GM18498 (cell line): ENCODE data around the gene SURF2.
"Not testable (repeated sequence)": the region's sequence is repeated elsewhere in the genome, so short reads cannot be mapped to it uniquely, and the experiment has no call there.

Experiments
- ATAC-seq: cut with Tn5 transposase; IDR thresholded peaks from one replicate; pipeline ENCODE4 v1.9.1; 2021; ENCODE audit warnings: mild to moderate bottlenecking, moderate library complexity; ENCODE audit not compliant: unreplicated experiment

SURF2 gene

DNA sequence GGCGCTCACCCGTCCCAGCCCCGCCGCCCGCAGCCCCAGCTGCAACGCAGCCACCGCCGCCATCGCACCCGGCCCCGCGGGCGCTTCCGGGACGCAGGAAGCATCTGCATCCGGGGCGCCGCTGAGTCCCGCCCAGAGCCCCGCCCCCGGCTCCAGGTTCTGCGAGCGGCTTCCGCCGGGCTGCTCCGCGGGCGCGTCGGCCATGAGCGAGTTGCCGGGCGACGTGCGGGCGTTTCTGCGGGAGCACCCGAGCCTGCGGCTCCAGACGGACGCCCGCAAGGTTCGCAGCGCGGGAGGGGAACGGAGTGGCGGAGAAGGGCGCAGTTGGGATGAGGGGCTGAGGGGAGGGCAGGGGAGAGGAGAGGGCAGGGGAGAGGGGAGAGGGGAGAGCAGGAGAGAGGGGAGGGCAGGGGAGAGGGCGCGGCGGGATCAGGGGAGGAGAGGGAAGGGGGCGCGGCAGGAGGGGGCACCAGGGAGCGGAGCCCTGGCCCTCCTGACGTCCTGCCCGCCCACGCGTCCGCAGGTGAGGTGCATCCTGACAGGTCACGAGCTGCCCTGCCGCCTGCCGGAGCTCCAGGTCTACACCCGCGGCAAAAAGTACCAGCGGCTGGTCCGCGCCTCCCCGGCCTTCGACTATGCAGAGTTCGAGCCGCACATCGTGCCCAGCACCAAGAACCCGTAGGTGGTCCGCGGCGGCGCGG lies at the start of gene SURF2, which contains the start of gene SURF1:
TSS of gene SURF2 (plus strand) at position 160 of the 701 bp plus-strand sequence. CDS start at position 203, 43 bp downstream.
TSS of gene SURF1 (minus strand) at position 97 of the 701 bp plus-strand sequence. CDS start at position 63, 34 bp downstream.
- ATAC-seq, result peak; percentile 71

DNA sequence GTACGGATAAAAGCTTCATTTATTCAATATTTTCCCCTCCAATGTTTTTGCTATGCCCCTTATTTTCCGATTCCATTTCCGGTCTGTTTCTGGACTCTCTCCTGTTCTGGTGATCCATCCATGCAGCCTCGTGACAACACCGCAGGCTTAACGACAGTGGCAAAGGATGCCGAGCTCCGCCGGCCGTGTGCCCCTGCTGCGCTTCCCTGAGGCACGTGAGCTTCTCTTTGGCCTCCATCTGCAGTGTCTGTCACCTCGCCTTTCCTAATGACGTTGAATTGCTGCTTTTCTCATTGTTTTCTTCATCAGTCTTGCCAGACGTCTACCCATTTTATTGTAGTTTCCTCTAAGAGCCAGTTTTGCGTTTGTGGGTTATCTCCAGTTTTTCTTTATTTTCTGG lies 49.0 kb upstream of the SURF2 start:
- ATAC-seq, result no peak

DNA sequence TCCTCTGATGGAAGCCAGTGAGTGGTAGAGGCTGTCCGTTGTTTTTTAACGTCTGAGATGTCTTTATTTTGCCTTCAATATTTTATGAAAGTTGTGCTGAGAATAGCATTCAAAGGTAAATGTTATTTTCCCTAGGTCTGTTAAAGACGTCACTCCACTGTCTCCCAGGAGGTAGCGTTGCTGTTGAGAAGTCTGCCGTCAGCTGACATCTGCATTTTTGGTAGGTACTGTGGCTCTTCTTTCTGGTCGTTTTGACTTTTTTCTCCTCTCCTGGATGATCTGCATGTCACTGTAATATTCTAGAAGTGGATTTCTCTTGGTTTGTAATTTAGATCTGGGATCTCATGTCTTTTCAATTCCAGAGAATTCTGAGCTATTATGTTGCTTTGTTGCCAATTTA lies 46.7 kb upstream of the SURF2 start:
- ATAC-seq, result no peak

DNA sequence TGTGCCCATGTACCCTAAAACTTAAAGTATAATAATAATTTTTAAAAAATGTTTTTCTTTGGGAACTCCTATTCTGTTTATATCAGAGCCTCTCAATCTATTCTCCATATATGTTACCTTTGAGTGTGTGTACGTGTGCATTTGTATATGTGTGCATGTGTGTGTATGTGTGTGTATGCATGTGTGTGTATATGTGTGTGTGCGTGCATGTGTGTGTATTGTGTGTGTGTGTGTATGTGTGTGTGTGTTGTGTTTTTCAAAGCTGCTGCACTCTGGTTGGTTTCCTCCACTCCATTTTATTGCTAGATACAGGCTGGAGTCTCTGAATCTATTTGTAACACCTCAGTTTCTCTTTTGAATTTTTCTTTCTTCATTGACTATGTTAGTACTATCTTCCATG lies 40.4 kb upstream of the SURF2 start:
- no peak for ATAC-seq

DNA sequence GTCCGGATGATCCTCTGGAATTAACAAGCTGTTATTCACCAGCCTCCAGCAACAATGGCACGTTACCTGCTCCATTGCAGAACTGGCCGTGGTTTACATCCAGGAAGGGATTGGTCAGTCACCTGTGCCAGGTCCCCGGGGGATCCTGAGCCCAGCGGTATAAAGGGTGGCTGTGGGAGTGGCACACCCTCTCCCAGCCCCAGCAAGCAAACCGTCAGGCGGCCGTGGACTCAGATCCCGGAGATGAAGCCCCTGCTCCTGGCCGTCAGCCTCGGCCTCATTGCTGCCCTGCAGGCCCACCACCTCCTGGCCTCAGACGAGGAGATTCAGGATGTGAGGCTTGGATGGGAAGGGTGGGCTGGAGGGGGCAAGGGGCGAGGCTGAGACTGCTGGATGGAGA lies 38.8 kb upstream of the SURF2 start:
- not testable (repeated sequence) for ATAC-seq

DNA sequence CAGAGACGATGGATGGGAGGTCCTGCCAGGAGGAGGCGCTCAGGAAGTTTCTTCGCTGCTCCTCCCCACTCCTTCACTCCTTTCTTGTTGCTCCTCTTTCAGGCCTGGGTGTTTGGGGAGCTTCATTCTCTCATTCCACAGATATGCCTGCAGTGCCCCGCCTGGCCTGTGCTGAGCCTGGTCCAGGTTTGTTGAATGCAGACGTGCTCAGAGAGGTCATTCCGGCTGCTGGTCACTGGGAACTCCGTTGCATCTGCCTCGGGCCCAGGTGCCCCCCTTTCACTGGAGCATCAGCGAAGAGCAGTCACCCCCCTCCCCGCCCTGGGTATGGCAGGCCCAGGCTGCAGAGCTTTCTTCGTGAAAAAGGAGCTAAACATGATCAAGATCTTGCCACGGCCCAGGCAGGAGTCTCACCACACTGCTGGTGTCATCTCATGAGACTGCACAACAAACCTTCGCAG lies 35.9 kb upstream of the SURF2 start:
- ATAC-seq, result no peak

DNA sequence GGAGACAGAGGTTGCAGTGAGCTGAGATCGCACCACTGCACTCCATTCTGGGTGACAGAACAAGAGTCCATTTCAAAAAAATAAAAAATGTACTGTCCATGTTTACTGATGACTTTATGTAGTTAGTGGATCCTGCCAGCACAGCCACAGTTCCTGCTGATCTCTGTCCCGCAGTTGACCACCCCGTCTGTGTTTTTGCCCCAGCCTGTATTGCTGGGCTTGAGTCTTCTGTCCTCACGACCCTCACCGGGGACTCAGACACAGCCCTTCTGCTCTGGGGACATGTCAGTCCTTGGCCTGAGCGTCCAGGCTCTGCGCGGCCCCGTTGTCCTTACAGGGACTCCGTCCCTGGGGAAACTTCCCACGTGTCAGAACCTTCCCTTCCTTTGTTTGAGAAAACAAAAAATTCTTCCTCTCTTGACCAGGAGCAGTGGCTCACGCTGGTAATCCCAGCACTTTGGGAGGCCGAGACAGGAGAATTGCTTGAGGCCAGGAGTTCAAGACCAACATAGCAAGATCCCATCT lies 34.9 kb upstream of the SURF2 start:
- ATAC-seq, result no peak

DNA sequence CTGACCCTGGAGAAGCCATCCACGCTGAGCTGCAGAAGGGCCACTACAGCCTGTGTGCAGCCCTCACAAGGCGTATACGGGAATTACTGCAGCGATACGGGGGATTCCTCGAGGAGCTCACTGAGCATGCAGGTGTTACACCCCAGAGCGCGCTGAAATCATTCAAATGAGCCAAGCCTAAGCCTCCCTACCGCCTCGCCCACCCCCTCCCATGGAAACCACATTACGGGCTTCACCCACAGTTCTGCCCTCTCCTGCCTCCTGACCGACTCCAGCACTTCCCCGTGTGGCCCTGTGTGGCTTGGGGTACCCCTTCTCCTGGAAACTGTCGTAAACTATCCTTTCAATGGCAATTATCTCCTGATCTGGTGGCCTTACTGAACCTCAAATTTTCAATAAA lies 33.6 kb upstream of the SURF2 start:
- no peak for ATAC-seq

DNA sequence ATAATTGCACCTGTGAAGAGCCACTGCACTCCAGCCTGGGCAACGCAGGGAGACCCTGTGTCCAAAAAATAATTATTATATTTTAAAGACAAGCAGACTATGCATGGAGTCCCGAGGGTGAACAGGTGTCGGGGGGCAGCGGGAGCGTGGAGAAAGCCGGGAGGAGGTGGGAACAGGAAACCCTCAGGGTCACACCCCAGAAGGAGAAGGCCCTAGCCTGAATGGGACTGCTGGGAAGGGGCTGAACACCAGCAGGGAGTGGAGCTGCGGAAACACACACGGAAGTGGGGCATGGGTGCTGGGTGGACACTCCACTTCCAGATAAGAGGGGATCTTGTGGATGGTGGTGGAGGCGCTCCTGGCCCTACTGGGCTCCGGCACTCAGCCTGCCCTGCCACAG lies 33.1 kb upstream of the SURF2 start:
- ATAC-seq, result no peak

DNA sequence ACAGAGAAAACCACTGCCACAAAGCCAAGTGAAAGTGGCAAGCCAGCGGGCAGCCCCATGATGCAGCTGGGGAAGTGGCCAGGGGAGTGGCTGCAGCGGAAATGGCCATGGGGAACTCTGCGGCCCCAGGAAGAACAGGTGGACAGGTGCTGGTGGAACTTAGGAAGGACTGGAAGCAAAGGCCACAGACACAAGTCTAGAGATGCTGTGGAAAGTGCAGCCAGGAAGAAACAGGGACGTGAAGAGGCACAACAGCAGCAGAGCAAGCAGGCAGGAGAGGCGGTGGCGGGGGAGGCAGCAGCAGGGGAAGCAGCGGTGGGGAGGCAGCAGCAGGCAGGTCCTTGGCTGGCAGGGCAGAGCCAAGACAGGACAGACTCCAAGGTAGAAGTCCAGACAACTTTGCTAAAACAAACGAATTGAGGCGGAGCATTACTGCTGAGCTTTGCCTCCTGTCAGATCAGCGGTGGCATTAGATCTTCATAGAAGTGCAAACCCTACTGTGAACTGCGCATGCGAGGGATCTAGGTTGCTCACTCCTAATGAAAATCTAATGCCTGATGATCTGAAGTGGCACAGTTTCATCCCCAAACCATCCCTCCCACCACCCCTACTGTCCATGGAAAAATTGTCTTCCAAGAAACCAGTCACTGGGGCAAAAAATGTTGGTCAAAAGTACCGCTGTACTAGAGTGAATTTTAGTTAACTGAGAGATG lies 32.2 kb upstream of the SURF2 start:
- no peak for ATAC-seq

DNA sequence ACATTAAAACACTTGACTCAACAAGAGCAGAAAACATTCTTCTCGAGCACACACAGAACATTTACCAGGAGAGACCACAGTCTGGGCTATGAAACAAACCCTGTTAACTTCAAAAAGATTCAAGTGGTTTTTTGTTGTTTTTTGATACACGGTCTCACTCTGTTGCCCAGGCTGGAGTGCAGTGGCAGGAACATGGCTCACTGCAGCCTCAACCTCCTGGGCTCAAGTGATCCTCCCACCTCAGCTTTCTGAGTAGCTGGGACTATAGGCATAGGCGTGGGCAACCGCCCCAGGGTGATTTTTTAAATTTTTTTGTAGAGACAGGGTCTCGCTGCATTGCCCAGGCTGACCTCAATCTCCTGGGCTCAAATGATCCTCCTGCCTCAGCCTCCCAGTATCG lies 29.3 kb upstream of the SURF2 start:
- ATAC-seq, result not testable (repeated sequence)

DNA sequence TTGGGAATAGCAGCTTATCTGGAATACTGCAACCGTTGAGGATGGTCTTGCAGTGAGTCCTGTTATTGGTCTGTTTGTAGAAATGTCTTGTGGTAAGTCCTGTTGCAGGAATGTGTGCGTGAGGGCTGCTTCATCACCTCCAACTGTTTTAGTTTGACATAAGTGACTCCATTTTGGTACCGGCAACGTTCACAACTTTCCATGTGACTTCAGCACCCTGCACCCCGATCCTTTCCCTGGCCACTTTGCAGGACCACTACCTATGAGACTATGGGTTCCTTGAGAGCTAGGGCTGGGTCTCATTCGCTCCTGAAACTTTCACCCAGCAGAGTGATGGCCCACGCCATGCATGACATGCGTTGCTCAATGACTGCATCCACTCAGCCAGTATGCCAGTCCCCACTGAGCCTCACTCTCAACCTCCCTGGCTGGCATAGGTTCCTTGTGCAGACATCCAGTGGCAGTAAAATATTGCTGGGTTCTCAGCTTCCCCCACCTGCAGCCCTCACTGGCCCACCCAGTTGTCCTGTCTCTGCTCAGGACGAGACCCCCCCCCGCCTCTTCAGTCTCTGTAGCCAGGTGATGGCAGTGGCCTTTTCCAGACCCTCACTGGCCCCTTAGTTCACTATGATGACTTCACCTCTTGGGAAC lies 28.4 kb upstream of the SURF2 start:
- no peak for ATAC-seq

DNA sequence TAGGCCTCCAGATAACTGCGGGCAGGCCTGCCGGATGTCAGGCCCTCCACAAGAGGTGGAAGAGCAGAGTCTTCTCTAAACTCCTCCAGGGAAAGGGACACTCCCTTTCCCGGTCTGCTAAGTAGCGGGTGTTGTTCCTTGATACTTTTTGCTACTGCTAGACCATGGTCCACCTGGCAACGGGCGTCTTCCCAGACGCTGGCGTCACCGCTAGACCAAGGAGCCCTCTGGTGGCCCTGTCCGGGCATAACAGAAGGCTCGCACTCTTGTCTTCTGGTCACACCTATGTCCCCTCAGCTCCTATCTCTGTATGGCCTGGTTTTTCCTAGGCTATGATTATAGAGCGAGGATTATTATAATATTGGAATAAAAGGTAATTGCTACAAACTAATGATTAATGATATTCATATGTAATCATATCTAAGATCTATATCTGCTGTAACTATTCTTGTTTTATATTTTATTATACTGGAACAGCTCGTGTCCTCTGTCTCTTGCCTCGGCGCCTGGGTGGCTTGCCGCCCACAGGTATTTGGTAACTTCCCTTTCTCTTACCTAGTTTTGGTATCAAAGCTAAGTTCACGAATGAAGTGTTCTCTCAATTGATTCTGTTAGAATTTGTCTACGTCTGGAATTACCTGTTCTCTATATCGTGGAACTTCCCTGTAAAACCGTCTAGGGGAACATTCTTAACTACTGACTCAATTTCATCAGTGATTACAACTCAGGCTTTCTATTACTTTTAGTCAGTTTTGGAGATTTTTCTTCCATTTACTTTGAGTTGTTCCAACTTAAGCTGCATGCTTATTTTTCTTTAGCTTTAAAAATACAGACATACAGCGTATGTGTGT lies 26.8 kb upstream of the SURF2 start:
- not testable (repeated sequence) for ATAC-seq

DNA sequence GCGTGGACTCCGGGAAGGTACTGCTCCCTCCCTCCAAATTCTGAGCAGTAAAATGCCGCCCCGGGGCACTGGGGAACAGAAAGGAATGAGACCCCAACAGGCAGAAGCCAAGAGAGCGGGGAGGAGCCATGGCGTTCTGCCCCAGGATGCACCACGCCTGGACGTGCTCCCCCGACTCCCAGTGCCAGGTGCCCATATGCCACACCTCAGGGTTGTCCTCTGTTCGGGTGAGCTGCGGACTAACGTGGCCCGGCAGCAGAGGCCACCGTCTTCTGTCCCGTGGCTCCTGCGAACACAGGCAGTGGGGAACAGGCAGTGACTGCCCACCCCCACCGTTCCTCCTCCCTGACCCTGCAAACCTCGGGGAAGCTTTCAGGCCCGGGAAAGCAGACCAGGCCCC lies 25.1 kb upstream of the SURF2 start:
- ATAC-seq, result no peak

DNA sequence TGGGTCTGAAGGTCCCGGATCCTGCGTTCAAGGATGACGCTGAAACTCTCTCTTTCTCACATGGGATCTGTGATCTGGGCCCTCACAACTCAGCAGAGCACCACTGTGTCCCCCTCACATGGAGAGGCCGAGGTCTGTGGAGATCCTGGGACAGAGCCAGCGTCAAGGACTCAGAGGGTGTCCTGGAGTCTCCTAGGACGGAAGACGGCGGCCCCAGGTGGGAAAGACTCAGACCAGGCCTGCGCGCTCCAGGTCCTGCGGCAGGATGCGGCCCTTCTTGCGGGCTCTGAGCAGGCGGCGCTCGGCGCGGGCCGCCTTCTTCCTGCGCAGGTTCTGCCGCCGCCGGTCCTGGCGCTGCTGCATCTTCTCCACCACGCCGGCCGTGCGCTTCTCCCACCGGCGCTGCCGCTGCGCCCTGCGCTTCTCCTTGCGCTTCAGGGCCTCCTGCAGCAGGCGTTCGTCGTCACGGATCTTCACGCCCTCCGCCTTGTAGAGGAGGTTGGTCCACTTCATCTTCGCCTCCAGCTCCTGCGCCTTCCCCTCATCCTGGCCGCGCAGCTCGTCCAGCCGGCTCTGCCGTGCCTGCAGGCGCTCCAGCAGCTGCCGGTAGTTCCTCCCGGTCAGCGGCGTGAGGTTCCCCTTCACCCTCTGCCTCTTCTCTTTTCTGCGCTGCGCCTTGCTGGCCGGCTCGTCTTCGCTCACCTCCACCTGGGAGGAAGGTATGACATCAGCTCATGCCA lies 24.5 kb upstream of the SURF2 start:
- no peak for ATAC-seq

DNA sequence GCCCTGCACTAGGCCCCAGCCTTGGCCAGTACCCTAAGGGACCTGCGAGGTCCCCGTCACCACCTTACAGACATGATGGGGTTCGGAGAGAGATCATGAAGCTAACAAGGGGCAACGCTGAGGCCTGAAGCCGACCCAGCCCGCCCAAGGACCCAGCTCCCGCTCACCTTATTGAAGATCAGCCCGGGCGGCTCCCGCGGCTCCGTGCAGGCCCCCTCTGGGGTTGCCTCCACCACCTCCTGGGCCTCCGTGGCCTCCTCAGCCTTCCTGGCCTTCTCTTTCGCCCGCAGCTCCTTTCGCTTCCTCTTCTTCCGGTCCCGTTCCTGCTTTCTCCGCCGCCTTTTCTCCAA lies 24.0 kb upstream of the SURF2 start:
- no peak for ATAC-seq

DNA sequence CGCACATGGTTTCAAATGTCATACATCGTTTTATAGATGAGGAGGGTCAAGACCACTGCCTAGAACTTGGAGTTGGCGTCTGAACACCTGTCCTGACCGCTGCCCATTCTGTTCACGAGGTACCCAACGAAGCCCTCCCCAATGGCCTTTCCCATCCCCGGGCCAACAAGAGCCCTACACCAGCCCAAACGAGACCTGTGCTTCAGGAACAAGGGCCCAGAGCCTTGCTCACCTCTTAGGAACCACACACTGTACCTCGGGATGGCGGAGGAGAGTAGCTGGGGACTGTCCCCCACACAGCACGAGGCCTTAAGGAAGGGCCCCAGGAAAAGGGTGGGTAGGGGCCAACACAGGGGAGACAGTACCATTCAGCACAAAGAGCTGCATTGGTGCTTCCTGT lies 23.3 kb upstream of the SURF2 start:
- no peak for ATAC-seq

DNA sequence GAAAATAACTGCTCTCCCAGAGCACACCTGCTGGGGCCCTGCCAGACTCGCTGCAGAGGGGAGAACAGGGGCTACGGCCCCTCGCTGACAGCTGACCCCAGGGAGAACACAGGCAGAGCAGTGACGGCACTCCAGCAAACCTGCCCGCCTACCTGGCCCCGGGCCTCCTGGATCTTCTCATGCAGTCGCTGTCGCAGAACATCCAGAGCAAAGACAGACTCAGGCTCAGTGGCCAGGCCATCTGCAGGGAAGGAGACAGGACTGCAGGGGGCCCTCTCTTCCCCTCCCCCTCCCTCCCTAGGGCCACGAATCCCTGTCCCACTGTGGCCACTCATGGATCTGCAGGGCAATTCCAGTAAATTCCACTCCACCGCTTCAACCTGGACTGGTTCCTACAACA lies 22.8 kb upstream of the SURF2 start:
- ATAC-seq, result no peak

DNA sequence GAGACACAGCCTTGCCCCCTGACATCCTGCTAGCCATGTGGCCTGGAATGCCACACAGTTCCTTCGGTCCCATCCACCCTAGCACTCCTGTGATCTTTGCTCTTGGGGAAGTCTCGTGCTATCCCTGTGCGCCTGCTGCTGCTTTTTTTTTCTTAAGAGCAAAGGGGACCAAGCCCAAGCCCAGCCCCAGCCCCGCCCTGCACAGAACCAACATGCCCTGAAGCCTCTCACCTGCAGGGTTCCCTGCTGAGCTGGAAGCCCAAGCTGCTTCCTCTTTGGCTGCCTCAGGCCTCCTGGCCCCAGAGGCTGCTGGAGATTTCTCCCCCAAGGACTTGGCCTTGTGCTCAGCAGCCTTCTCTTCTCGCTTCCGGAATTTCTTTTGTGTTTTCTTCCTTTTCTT lies 22.2 kb upstream of the SURF2 start:
- ATAC-seq, result no peak

DNA sequence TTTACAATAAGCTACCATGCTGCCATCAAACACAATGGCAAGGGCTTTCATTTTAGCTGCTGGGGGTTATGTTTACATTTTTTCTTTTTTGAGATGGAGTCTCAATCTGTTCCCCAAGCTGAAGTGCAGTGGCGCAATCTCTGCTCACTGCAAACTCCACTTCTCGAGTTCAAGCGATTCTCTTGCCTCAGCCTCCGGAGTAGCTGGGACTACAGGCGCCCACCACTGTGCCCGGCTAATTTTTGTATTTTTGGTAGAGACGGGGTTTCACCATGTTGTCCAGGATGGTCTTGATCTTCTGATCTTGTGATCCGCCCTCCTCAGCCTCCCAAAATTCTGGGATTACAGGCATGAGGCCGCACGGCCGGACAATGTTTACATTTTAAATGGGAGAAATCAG lies 21.5 kb upstream of the SURF2 start:
- not testable (repeated sequence) for ATAC-seq
